ENCODE data around the gene SENP5.

SENP5 gene

GRCh38 chr3:196968233-196969133 is 100.8 kb downstream of the SENP5 start, which contains the start of gene PIGZ:
Gene PIGZ, minus strand, starts transcription at chr3:196968833. Its CDS starts 16,802 bp downstream, at chr3:196952031.
- peak; percentile 42 for DNase-seq (ENCODE audit: low spot score)

GRCh38 chr3:196969134-196969659 is 101.5 kb downstream of the SENP5 start:
- DNase-seq (ENCODE audit: low spot score): peak; percentile 40

DNA sequence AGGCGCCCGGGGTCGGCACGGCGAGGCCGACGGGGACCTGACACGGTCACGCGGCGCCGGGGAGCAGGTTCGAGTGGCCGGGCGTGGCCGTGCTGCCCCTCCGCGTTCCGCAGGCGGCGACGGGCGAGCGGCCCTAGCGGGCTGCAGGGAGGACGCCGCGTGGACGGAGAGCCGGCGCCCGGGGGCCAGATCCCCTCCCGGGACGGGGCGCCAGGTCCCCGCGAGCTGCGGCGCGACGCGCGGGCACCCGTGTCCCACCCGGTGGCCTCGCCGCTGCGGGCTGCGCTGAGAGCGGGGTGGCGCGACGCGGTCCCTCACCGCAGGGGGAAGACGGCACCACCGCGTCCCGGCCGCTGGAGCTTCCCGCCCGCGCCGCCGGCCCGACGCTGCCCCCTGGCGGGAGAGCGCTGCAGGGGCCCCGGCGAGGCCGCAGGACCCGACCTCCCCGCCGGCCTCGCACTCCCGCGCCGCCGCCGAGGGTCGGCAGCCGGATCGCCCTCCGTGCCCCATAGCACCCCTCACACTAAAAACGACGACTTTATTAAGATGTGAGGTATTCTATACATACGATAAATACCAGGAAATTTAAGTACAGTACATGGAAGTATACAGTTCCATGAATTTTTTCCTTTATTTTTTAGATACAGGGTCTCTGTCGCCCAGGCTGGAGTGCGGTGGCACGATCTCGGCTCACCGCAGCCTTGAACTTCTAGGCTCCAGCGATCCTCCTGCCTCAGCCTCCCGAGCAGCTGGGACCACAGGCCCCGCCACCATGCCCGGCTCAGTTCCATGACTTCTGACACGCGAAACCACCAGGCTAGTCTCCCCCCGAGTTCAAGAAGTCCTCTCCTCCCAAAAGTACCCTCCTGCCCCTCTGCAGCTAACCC is 102.2 kb downstream of the SENP5 start:
- DNase-seq (ENCODE audit: low spot score): peak; percentile 71

DNA sequence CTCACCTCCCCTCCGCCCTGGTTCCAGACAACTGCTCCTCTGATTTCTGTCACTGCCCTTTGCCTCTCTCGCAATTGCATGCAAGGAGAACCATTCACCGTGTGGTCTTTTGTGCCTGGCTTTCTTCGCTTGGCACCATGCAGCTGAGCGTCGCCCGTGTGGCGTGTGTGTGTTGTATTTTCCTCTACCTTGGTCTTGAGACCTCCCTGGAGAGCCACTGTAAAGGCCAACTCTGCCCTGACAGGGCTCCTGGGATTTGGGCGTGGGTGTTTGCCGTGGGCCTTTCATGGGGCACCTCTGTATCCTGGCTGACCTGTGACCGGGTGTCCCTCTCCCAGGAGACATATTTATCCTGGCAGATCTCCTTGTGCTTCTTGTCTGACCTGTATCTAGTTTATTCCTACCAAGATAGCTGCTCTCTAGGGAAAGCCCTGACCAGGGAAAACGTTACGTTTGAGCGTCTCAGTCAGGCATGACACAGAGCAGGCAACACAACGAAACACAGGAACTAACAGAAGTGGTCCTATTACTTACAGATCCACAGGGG is 102.9 kb downstream of the SENP5 start:
- DNase-seq (ENCODE audit: low spot score): no peak

DNA sequence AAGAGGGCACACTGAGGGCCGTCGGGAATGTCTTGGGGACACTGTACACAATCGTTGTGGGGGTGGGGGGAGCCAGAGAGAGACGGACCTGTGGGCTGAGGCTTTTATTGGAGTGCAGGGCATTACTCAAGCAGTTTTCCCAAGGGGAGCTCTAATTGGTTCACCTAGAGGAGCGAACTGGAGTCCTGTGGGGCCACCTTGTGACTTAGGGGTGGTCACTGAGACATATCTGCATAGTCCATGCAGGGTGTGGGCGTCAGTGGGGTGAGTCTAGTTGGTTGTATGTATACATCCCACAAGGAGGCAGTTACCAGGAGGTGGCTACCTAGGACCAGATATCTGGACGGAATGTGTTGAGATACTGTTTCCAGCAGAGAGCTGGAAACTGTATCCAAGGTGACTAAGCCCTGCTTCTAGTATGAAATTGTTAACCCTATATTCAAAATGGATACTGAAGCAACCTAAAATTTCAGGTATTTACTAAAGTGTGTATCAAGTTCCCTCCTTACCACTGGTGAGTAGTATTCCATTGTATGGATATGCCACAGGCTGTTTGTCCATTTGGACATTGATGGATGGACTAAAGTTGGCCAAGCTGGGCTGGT is 103.5 kb downstream of the SENP5 start:
- peak; percentile 48 for DNase-seq (ENCODE audit: low spot score)

DNA sequence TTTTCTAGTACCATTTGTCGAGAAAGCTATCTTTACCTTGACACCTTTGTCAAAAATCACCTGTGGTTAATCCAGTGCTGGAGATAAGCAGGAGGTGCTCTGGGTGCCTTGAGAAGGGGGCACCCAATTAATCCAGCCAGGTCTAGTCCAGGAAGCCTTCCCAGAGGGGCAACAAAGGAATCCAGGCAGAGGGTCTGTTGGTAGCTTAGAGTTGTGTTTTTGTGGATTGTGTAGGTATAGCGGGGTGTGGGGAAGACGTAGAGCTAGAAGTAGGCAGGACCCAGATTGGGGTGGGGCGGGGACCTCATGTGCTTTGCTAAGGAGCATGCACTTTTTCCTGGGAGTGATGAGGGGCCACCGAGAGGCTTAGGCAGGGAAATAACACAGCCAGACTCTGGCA is 106.9 kb downstream of the SENP5 start:
- DNase-seq (ENCODE audit: low spot score): no peak

GRCh38 chr3:196975349-196975748 is 107.6 kb downstream of the SENP5 start:
- no peak for DNase-seq (ENCODE audit: low spot score)

DNA sequence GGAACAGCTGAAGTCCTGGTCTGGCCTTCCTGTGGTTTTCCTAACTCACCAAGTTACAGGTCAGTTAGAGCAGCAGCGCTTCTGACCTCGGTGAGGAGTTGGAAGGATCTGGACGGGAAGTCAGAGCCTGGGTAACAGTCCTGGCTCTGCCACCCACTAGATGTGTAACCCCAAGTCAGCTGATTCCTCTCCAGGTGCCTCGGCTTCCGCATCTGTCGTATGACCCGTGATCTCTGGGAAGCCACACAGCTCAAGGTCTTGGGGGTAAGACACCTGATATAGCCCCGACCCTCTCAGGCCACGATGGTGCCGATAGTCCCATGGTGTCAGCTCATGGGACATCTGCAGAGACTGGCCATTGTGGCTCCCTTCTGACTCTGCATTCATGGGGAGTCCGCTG is 109.2 kb downstream of the SENP5 start:
- DNase-seq (ENCODE audit: low spot score): no peak

- DNase-seq (ENCODE audit: low spot score): peak; percentile 23
Observed at GRCh38 chr3:196979545-196979944, 111.8 kb downstream of the SENP5 start.

DNA sequence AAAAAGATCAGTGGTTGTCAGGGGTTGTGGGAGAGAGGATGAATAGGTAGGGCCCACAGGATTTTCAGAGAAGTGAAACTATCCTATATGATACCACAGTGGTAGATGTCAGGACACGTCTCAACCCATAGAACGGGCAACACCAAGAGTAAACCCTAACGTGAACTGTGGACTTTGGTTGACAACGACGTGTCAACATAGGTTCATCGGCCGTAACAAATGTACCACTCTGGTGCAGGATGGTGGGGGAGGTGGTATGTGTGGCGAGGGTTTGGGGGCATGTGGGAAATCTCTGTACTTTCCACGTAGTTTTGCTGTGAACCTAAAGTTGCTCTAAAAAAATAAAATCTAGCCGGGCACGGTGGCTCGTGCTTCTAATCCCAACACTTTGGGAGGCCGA is 113.9 kb downstream of the SENP5 start:
- DNase-seq (ENCODE audit: low spot score): no peak

GRCh38 chr3:196983186-196983585 is 115.5 kb downstream of the SENP5 start:
- no peak for DNase-seq (ENCODE audit: low spot score)

Measured in RKO (cell line).